GM19043 (cell line): ENCODE measurements around the gene PROSER3.
"Not testable (repeated sequence)": the region's sequence is repeated elsewhere in the genome, so short reads cannot be mapped to it uniquely, and the experiment has no call there.

Experiments used
- ATAC-seq: cut with Tn5 transposase; IDR thresholded peaks from one replicate; pipeline ENCODE4 v1.9.1; 2021; ENCODE audit warnings: low read depth; ENCODE audit not compliant: unreplicated experiment

Gene PROSER3

DNA sequence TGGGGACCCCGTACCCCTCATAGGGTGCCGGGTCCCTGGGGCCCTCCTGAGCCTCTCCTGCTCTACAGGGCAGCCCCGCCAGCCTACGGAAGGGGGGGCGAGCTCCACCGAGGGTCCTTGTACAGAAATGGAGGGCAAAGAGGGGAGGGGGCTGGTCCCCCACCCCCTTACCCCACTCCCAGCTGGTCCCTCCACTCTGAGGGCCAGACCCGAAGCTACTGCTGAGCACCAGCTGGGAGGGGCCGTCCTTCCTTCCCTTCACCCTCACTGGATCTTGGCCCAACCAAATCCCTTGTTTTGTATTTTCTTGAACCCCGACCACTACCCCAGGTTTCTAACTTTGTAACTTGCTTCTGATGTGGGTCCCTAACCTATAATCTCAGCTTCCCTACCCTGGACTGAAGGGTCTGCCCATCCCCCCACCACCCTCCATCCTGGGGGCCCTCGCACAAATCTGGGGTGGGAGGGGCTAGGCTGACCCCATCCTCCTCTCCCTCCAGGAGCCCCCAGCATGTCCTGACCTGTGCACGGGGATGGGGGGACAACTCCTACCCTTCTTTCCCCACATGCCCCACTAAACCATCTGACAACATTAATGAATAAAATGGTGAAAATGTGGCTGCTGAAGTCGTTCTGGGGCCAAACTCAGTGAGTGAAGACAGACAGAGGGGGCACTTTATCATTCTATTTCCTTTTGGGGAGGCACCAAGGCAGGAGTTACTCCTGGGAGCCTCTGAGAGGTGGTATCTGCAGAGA is 30.4 kb downstream of the PROSER3 start:
- no peak for ATAC-seq

DNA sequence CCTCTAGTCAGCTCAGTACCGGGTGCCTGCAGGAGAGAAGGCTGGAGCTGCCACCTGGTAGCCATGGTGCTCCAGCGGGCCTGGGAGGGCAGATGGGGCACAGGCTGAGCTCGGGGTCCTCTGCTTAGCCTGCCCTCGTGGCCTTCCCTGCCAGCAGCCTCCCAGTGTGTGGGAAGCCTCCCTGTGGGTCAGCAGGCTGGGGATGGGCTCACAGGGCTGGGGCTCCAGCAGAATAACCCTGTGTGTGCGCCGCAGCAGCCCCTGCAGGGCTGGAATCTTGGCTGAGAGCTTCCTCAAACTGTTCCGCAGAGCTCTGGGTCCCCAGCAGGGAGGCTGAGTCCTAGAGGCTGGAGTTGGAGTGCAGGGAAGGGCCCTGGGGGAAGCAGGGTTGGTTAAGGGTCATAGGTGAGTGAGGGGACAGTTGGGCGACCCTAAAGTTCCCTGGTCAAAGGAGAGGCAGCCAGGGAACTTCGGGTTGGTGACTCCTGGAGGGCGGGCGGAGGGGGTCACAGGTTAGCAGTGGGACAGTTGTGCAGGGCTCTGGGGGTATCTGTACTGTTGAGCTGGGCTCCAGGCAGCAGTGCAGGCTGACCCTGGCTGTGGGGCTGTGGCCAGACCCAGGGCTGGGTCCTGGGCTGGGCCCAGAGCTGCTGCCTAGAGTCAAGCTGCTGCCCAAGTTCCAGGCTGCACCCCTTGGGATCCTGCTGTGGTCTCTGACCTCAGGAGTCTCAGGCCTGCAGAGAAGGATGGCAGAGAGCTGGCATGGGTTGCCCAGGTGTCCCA is 31.4 kb downstream of the PROSER3 start:
- ATAC-seq, result no peak

DNA sequence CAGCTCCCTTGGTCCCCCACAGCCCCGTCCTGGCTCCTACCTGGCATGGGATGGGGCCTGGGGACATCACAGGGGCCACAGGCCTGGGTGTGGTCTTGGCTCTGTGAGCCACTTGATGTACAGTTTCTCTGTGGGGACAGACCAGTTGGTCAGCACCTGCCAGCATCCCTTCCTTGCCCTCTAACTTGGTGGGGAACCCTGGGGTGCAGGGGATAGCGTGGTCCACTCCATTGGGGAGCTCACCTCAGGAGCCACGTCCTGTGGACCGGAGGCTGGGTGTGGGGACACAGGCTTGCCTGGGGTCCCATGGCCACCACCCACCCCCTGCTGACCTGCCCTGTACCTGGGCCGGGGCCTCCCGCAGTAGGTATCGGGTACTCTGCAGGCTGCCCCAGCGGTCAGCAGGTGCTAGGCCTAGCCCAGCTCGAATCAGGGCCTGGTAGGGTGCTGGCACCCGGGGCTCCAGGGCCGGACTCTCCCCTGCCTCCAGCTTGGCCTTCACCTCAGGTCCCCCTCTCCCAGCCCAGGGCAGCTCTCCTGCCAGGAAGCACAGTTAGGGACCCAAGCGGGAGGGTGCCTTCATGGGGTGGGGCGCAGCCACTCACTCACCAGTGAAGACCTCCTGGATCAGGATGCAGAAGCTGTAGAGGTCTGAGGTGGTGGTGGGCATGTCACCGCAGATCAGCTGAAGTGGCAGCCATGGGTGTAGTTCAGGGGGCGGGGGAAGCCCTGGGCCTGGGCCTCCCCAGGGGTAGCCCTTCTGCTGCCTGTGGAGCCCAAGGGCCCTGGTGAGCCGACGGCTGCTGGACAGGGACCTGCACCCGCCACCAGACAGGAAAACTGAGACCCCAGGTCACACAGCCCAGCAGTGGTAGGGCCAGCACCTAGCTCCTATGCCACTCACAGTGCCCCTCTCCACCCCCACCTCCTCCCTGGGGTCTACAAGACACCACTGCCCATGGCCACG is 32.3 kb downstream of the PROSER3 start:
- ATAC-seq, result no peak

DNA sequence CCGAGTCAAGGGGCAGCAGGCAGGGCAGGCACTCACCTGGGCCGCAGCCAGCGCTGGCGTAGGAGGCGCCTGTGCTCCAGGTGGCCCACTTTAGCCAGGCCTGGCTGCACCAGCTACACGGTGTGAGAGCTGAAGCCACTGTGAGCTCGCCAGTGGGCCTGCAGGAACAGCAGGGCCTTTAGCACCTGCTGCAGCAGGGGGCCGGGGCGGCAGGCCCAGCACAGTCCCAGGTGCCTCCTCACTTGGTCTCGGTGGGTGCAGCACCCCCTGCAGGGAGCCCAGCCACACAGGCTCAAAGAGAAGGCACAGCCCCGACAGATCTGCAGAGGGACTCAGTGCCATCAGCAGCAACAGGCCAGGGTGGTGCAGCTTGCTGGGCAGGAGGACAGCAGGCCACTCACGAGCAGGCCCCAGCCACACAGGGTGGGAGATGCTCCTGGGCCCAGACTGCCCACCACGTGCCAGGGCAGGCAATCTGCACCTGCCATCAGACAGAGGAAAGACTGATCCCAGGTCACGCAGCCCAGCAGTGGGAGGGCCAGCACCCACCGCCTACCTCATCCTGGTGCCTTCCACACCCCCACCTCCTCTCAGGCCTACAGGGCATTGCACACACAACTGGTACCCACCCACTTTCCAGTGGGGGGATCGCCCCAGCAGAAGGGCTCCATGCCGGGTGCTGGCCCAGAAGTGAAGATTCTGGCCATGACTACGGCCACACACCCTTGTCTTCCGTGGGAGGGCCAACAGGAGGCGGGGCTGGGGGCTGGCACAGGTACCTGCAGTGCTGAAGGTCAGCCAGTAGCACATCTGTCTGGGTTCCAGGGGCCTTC is 33.2 kb downstream of the PROSER3 start:
- no peak for ATAC-seq

DNA sequence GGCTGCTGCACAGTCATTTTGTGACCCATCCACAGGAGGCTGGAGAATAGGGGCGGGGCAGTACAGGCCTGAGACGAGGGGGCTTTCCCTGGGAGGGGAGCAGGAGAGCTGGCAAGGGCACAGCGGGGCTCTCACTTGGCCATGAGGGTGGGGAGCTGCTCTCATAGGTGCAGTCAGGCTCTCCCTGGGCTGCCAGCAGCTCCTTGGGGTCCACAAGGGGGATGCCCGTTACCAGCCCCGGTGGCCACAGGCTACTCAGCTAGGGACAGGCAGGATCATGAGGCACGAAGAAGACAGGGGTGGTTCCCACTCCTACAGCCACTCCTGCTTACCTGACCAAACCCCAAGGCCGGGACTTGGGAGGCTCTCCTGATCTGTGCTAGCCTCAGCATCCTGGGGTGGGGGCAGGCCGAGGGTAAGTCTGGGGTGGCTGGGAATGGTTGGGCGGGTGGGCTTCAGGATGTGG is 33.9 kb downstream of the PROSER3 start:
- no peak for ATAC-seq

DNA sequence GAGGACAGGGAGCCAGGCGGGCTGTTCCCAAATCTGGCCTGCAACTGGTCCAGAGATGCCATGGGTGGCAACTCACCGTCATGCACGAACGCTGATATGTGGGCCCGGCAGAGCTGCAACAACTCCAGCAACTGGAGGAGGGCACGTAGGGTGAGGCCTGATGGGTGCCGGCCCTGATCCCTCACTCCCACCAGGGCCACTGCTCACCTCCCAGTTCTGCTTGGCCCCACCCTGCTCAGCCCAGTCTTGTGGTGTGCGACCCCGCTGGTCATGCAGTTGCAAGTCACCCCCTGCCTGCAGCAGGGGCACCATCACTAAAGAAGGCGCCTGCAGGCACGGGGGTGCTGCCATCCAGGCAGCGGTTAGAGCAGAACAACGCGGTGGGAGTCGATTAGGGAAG is 34.3 kb downstream of the PROSER3 start:
- ATAC-seq, result no peak

DNA sequence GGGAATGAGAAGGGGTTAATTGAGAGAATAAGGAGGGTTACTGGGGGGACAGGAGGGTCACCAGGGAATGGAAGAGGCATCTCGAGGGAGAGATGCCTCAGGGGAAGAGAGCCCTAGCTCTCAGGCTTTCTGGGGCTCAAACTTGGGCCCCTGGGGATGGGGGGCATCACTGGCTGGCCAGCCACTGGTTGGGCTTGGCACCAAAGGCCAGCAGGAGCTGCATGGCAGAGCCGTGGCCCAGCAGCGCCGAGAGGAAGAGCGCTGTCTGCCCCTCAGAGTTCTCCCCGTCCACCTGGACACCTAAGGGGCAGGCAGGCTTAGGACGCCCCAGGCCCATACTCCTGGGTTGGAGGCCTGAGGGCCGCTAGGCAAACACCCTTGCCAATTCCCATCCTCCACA is 34.9 kb downstream of the PROSER3 start:
- ATAC-seq, result no peak

DNA sequence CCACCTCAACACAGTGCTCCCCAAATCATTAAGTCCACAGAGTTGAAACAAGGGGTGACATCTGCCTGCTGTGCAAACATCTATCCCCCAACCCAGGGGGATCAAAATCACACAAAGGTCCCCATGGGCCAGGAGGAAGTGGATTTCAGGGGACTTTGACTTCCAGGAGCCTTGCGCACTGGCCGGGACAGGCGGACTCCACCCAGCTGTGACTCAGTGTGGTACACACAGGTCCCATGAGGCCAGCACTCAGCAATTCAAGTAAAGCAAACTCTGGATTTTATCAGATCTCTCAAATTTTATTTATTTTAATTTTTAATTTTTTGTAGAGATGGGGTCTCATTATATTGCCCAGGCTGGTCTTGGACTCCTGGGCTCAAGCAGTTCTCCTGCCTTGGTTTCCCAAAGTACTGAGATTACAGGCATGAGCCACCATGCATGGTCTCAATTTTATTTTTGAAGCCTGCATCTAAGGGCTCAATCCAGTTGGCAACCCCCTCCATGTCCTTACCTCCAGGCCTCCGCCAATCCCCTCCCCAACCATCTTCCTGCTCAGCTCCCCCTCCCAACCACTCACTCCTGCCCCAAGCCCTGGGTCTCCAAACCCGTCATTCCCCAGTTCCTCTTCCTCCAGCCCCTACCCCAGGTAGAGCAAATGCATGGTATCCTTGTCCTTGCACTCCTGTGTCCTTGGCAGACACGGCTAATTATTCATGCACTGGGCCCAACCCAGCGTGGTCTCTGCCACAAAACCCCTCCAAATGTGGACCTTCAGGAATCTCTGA is 35.6 kb downstream of the PROSER3 start:
- ATAC-seq, result no peak

DNA sequence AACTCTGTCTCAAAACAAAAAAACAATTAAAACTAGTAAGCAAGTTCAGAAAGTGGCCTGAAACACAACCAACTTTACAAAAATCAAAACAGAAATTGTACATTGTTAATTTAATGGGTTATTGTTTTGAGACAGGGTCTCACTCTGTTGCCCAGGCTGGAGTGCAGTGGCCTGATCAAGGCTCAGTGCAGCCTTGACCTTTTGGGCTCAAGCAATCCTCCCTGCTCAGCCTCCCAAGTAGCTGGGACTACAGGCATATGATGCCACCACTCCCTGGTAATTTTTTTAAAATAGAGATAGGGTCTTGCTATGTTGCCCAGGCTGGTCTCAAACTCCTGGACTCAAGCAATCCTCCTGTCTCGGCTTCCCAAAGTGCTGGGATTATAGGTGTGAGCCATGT is 37.6 kb downstream of the PROSER3 start:
- ATAC-seq, result not testable (repeated sequence)

DNA sequence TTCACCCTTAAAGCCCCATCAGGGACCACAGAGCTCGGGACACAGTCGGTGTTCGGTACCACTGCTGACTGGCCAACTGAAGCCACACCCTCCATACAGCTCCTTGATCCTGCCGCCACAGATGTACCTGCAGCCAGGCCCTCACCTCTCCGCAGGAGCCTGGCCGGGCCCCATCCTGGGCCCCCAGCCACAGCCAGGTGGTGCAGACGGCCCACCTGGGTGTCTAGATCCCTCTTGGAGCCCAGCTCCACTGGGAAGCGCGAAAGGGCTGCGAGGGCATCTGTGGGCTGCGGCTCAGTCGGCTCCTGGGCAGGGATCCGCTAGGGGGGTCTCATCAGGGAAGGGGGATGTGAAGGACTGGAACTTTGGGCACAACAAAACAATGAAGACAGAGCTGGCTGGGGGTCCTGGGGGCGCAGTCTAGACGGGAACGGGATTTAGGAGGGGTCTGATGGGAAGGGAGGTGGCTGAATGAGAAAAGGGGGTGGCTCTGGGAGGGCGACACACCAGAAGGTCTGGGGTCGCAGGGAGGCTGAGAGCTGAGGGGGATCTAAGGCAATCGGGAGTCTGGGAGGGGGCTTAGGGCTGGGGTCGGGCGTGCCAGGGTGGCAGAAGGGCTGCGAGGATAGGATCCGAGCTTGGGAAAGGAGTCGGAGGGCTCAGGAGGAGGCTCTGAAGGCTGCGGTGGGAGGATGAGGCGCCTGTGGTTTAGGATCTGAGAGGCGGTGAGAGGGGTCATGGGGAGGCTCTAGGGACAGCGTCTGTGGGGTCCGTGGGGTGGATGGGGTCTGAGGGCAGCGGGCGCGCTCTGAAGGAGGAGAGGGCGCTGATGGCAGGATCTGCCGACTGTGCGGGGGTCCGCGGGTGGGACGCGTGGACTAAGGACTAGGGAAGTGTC is 38.9 kb downstream of the PROSER3 start:
- no peak for ATAC-seq

DNA sequence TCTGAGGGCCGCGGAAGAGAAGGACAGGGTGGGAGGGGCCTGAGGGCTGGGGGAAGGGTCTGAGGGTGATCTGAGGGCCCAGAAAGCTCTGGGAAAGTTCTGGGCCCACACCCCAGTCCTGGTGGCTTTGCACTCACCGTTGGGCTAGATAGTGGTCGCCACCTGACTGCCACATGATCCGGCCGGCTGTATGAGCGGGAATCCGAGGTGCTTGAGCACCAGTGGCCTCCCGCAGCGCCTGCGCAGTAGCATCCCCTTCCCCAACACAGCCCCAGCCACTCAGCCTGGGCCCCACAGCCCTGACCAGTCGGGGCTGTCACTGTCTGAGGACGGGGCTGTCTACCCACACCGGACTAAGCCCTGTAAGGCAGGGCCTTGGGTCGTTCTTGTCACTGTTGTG is 39.7 kb downstream of the PROSER3 start:
- ATAC-seq, result no peak

DNA sequence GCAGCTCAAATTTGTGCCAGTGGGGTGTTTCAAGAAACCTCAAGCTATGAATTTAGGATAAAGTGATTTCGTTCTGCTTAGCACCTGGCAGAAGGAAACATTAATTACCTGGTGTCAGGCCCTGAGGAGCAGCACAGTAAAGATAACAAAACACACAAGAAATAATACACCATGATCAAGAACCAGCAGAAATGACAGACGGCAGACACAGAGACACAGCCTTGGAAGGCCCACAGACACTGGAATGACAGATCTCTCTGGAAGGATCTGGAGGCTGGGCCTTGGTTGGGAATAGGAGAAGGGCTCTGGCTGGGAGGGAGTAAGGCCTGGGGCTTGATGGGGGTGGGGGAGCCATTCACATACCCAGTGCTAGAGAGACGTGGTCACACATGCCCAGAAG is 43.9 kb downstream of the PROSER3 start:
- ATAC-seq, result no peak

DNA sequence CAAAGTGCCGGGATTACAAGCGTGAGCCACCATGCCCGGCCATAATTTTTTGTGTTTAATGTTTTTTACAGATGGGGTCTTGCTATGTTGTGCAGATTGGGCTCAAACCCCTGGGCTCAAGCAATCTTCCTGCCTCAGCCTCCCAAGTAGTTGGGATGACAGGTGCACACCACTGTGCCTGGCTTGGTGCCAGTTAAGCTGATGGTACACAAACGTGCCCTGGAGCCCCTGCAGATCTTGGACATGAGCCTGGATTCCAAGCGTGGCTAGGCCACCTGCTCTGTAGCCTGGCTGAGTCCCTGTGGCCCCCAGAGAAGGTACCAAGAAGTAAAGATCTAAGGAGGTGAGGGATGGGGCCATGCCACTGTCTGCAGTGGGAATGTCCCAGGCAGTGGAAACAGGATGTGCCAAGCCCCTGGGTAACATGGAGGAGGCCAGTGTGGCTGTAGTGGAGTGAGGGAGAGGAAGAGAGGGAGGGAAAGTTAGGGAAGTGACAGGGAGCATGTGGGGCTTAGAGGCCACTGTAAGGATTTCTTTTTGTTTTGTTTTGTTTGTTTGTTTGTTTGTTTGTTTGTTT is 47.6 kb downstream of the PROSER3 start:
- no peak for ATAC-seq

DNA sequence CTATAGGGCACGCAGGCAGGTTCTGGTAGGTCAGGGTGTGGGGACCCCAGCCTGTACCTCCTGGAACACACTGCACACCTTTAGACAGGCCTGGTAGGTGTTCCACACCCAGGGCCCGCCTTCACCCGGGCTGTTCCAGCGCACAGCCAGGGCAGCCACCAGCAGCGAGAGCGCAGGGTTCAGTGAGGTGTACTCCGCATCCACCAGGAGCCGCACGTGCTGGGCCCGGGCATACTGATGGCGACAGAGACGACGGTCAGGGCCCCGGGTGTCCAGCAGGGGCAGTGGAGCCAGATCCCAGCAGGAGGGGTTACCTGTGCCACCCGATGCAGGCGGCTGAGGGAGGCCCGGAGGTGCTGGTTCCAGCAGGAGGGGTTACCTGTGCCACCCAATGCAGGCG is 48.6 kb downstream of the PROSER3 start:
- no peak for ATAC-seq

DNA sequence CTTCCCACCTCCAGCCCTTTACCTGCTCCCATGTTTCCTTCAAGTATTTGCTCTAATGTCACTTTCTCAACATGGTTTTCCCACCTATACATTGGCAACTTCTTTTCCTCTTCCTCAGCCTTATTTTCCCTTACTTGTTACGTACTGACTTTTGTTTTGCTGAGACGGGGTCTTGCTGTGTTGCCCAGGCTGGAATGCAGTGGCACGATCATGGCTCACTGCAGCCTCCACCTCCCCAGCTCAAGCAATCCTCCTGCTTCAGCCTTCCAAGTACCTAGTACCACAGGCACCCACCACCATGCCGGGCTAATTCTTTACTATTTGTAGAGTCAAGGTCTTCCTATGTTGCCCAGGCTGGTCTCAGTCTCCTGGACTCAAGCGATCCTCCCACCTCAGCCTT is 49.7 kb downstream of the PROSER3 start:
- ATAC-seq, result no peak

DNA sequence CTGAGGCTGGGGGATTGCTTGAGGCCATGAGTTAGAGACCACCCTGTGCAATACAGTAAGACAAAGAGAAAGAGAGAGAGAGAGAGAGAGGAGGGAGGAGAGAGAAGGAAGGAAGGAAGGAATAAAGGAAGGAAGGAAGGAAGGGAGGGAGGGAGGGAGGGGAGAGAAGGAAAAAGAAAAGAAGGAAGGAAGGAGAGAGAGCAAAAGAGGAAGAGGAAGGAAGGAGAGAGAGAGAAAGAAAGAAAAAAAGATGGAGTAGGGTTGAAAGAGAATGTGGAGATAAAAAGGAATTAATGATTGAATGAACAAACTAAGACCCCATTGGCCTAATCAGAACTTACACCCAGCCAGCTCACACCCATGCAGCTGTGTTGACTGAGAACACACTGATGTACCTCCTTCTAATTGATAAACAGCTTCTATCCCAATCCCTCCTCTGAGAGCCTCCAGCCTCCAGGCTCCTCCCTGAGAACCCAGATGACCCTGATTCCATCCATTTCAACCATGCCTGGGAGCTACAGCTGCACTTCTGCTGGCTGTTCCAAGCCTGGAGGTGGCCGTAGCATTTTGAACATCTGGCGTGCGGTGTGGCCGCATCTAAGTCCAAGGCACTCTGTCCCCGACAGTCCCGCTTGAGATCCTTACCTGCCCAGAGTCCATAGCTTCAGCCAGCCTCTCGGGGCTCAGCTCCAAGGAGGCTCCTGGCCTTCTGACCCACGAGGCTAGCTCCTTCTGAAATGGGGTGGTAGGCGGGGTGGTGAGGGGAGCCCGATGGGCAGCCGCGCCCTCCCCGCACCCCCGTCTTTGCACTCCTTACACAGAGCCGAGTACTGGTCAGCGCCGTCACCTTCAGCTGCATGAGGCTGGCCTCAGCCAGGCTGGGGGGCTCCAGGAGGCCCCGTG is 53.6 kb downstream of the PROSER3 start:
- no peak for ATAC-seq
